HG02970 (cell line): ENCODE results near the gene COA6.
A peak's percentile ranks its signal among the peaks of the same experiment; 100 is the strongest.
"Not testable (repeated sequence)": the region's sequence is repeated elsewhere in the genome, so short reads cannot be mapped to it uniquely, and the experiment has no call there.

ENCODE experiments used
- ATAC-seq: cut with Tn5 transposase; IDR thresholded peaks from one replicate; pipeline ENCODE4 v1.9.1; 2021; ENCODE audit warnings: mild to moderate bottlenecking, moderate library complexity, moderate number of reproducible peaks; ENCODE audit not compliant: unreplicated experiment, low FRiP score

COA6 gene

DNA sequence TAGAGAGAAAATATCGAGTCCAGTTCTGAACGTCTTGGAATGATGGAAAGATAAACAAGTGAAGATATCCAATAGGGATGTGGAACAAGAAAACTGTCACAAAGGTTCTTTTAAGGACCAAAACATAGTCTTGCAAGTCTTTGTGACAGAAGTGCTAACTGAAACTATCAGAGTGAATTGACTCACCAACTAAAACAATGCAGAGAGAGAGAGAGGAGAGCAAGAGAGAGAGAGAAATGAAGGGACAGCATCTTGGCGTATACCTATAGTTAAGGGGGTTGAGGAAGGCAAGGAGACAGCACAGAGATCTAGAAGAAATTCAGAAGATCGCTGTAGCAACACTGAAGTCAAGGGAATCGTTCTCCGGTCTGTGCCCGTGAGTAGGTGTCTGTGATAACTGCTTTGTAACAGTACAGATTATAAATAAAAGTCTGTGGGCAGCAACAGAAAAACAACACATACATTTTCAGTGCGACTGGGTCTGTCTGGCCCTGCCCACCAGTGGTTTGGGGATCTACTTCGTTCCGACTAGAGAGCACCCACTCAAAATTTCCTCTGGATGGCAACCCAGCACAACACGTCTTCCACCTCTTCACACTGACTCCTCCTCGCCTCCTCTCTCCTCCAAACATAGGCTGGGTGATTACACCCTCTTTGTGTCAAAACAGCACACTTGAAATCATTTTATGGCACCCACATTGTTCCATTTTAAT, 4.8 kb upstream of the COA6 start:
- ATAC-seq: no peak

DNA sequence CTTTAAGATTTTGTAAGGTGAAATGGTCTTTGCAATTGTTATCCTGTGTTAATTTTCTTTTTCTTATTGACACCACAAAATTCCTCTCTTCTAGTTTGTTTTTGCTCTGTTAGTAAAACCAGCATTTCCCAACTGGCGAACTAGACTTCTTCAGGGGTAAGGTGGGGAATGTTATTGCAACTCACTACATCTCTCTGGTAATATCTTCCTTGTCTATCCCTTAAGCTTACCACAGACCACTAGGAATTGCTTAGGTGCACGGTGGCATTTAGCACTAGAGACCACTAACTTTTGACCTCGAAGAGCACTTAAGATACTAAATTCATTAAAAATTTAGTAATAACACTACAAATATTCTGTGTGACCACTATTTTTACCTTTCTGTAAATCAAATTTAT, 4.2 kb upstream of the COA6 start:
- no peak for ATAC-seq

DNA sequence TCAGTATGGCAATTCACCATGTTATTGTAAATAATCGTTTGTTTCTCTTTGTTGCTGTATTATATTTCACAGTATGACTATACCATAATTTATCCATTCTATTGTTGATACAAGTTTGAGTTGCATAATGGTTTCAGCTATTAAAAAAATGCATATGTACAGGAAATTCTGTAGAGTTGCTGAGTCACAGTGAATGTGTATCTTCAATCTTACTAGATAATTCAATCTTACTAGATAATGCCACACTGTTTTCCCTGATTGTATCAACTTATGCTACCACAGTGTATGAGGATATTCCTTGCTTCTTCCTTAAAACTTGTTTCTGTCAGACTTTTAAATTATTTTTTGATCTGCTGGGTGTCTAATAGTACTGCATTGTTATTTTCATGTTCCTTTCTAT, 3.5 kb upstream of the COA6 start:
- no peak for ATAC-seq

DNA sequence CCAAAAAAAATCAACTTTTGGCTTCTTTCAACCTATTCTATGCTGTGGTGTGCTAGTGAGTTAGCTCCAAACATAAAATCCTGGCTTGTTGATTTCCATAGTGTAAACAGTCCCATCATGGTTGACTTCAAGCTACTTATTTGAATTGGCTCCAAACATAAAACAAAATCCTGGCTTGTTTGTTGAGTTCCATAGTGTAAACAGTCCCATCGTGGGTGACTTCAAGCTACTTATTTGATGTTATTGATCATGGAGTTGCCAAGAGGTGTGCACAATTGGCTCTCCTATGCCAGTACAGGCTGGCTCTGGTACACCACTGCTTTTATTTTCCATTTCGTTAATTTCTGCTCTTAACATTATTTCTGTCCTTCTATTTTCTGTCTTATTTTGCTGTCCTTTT, 1.8 kb upstream of the COA6 start:
- ATAC-seq: no peak

DNA sequence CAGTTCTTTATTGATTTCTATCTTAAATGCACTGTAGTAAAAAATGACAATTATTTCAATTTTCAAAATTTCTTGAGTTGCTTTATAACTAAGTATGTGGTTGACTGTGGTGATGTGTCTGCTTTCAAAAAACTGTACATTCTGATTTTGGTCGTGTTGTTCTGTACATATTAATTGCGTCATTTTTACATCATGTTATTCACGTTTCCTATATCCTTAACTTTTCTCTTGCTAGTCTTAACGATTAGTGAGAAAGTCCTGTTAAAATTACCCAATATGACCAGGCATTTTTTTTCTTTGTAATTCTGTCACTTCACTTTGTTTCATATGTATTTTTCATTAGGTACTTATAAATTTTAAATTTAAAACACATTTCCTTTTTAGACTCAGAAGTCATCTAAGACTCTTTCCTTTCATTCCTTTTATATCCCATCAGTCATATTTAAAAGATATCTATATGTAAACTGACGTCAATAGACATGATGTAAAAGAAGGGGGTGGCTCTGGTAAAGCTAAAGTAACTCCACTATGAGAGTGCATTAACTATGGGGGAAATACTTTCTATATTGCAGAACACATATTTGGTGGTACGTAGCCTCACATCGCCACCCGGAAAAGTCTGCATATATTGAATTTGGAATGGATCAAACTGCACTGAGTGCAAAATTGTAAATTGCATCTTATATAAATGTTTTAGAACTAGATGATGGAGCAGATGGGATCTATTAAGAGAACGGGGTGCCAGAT, 1.1 kb upstream of the COA6 start:
- ATAC-seq: no peak

DNA sequence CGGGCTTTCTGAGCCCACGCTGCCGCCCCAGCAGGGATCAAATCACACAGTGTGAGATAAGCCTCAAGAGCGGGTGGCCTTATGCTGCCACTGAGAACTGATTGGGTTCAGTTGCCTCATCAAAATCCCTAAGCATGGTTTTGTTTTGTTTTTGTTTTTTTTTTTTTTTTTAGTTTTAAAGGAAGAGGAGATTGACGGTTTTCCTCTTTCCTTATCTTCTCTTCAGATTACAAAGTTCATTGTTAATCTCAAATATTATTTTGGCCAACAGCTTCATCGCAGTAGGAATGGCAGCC, 651 bp downstream of the COA6 start:
- peak; percentile 15 for ATAC-seq

DNA sequence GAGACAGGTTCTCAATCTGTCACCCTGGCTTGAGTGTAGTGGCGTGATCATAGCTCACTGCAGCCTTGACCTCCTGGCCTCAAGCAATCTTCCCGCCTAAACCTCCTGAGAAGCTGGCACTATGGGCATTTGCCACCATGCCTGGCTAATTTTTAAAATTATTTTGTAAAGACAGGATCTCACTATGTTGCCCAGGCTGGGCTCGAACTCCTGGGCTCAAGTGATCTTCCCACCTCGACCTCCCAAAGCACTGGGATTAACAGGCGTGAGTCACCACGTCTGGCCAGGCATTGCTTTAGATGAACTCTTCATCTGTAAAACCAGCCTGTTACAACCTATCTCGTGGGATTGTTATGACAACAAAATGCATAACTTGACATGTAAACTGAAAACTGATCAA, 2.4 kb downstream of the COA6 start:
- ATAC-seq: no peak

DNA sequence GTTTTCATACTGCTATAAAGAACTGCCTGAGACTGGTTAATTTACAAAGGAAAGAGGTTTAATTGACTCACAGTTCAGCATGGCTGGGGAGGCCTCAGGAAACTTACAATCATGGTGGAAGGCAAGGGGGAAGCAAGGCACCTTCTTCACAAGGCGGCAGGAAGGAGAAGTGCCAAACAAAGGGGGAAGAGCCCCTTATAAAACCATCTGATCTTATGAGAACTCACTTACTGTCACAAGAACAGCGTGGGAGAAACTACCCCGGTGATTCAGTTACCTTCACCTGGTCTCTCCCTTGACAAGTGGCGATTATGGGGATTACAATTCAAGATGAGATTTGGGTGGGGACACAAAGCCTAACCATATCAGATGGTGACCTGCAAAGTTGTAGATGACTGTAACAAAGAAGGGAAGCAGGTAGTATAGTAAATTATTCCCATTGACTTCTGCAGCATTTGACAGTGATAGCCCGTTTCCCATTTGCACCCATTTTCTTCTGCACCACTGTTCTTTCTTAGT, 6.4 kb downstream of the COA6 start:
- ATAC-seq: not testable (repeated sequence)

DNA sequence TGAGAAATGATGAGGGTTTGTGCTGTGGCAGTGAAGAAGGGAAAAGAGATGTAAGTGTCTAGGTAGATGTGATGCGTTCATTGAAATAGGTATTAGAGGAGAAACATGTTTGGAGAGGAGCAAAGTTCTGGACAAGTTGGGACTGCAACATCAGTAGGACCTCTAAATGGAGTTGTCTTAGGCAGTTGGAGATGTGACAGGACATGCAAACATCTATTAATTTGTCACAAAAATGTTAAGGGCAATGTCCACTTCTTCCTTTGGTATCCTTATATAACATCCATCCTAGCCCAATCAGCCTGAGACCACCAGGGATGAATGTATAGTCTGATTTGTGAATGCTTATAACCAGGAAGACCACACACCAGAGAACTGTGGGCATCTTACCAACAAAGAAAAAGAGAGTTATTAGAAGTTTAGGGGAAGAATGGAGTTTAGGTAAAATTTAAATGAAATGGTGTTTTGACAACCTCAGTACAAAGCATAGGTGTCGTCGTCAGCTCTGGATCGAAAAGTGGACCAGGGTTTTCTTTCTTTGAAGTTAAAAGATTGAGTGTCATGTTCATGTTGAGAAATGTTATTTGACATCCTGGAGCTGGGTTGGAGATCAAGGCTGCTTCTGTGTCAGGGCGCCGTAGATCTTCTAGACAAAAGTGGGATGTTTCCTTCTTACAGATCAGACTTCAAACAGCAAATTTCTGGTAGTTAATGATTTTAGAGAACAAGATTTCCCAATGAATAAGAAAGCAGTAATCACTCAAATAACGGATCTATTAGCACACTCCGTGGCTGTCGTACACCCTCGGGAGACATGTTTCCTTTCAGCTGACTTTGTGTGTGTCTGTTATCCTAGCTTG, 8.7 kb downstream of the COA6 start:
- no peak for ATAC-seq

DNA sequence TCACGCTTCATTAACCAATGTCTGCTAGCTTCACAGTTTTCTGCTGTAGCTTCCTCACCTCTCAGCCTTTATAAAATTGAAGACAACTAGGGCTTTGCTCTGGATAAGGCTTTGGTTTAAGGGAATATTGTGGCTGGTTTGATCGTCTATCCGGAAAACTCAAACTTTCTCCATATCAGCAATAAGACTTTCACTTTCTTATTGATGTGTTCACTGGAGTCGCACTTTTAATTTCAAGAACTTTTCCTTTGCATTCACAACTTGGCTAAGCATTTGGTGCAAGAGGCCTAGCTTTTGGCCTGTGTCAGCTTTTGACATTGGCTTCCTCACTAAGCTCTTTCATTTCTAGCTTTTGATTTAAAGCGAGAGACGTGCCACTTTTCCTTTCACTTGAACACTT, 12.9 kb downstream of the COA6 start:
- no peak for ATAC-seq

DNA sequence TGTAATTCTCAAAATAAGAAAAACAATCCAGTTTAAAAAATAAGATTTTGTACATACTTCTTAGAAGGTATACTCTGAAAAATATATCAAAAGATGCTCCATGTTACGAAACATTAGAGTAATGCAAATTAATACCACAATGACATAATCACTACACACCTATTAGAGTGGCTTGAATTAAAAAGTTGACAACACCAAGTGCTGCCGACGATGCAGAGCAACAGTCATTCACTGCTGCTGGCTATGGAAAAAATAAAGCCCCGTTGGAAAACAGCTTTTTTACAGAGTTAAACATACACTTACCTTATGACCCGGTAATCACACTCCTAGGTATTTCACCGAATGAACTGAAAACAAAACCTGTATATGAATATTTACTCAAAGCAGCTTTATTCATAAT, 14.8 kb downstream of the COA6 start:
- ATAC-seq: no peak

DNA sequence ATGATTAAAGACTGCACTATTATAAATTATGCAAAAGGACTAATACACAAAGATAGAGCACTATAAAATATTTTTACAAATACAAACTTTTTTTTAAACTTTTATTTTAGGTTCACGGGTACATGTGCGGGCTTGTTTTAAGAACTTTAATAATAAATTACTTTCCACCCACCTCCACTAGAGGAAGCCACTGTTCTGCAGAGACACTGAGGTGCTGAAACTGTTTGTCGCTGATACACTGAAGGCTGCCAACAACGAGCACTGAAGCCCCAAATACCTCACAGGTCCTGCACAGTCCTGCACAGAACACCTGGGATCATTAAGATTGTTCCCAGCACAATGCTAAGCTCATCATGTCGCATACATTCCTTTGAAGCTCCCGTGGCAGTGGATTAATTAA, 19.9 kb downstream of the COA6 start:
- no peak for ATAC-seq

DNA sequence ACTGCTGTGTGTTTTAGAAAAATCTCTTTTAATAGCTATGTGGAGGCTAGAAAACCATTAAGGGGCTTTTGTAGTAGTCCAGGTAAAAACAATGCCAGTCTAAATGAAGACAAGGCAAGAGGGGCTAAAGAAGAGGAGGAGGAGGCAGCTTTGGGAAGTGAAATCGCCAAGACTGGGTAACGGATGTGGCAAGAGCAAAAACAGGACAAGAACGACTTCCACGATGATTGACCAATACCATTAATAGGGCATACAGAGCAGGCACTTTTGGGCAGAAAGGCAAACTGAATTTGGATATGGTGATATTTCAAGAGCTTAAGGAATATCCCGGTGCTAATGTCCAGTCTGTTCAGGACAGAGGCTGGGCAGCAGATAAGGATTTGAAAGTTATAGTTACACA, 22.0 kb downstream of the COA6 start:
- ATAC-seq: no peak

DNA sequence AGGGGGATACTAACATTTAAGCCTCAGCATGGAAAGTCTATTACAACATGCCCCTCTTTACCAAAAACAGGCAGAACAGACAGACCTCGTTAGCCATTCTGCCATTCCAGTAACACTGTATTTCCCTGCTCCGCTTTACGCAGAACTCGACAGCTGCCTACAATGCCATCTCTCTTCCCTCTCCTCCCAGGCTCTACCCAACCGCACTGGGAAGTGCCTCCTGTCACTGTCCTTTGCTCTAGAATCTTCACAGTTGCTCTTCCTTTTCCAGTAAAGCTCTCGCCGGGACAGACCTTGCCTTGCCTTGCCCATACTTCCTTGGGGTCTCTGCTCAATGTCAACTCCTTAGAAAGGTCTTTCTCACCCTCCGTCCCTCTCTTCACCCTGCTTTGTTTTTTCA, 22.8 kb downstream of the COA6 start:
- no peak for ATAC-seq

DNA sequence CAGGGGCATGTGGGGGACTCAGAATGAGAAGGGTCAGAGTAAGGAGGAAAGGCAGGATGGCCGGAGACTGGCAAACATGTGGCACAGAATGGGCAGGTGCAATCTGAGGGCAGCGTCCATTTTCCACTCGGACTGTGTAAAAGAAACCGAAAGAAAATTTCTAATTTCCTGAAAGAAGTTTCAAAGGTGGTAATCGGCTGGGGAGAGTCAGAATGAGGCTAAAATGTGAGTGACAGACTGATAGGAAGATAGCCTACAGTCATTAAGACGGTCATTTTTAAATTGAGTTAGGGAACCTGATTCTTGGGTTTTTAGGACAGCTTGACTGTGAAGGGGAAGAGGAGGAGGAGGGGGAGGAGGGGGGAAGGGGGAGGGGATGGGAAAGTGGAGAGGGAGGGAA, 23.6 kb downstream of the COA6 start:
- ATAC-seq: no peak

DNA sequence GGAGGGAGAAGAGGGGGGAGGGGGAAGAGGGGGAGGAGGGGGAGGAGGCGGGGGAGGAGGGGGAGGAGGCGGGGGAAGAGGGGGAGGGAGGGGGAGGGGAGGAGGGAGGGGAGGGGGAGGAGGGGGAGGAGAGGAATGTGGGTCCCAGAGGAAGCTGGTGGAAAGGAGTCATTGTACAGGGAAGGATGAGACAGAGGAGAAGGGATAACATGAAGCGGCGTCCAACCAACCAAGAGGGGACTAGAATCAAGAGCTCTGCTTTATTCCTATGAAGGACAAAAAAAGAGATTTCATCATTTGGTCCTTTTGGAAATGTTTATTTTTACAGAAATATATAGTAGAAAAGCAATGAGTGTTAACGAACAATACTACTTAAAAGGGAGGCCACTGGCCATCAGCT, 24.5 kb downstream of the COA6 start:
- no peak for ATAC-seq

DNA sequence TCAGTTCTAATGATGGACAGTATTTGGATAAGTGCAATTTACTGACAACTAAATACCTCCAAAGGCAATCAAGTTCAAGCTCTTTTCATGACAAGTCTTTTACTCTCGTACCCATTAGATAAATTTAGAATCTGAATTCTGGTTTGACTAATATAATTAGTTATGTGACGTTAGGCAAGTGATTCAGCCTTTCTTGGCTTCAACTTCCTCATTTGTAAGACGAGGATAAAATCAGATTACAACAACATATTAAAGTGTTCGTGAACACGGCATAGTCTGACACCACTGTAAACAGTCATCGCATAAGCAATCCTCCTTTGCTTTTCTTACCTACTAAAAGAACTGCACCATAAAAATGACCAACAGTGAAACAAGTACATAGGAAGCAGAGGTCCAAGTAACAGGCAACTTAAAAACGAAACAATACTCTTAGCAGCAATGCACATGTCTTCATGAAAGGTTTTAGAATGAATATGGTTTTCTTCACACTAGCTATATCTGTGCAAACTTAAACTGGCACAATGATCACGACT, 25.7 kb downstream of the COA6 start:
- ATAC-seq: no peak

DNA sequence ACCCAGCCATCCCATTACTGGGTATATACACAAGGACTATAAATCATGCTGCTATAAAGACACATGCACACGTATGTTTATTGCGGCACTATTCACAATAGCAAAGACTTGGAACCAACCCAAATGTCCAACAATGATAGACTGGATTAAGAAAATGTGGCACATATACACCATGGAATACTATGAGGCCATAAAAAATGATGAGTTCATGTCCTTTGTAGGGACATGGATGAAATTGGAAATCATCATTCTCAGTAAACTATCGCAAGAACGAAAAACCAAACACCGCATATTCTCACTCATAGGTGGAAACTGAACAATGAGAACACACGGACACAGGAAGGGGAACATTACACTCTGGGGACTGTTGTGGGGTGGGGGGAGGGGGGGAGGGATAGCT, 26.3 kb downstream of the COA6 start:
- not testable (repeated sequence) for ATAC-seq

DNA sequence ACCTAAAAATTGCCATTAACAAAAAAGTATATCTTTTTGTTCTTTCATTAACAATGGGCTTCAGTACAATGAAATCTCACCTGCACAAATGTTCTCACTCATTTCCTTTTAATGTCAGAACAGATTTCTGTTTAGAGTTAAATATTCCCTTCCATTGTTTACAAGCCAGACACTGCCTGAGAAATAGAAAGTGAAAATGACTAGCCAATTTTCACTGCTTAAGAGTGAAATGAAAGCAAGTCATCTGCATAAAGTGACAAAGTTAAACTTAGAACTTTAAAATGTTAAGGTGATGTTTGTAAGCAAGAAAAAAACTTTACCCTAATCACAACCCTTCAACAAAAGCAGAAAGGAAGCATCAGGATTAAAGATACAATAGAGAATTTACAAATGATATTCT, 27.5 kb downstream of the COA6 start:
- ATAC-seq: no peak

DNA sequence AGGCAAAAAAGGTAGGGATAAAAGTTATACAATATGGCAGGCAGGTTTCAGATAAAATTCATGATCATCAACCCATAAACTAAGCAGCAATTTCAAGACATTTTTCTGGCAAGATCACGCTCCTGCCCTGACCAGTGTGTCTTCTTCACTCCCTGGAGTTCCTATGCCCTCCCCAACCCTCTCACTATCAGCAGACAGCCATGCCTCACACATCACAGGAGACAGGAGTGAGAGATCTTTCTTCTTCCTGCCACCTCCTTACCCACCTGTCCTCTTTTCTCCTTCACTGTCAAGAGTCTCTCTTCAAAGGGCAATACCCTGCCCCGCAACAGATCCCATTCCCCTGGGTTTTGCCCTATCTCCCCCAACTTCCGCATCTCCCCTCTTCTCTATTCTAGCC, 28.4 kb downstream of the COA6 start:
- ATAC-seq: no peak

DNA sequence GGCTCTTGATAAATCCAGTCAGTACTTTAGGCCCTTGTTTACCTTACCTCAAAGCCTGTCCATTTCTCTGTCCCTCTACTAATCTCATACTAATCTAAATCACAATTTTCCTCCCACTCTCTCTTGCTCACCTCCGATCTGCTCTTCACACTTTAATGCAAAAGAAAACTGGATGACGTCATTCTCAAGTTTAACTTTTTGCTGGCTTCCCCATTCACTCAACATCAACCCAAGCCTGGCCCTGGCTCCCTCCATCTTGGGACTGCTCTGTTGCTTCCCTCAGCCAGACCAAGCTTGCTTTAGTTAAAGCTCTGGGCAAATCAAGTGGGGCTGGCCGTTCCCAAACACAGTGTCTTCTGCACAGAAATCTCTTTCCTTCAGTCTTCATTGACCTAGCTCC, 29.7 kb downstream of the COA6 start:
- no peak for ATAC-seq
